ENCODE results near the gene SRSF4.

SRSF4 gene

GRCh38 chr1:29123887-29124365 lies 57.8 kb downstream of the SRSF4 start, which contains the start of gene TMEM200B:
TSS of gene TMEM200B (minus strand) at chr1:29123903. CDS start at chr1:29121828, 2,075 bp downstream.
- peak within 1 kb of the TSS; percentile 62 for H3K4me3 ChIP-seq (ENCODE audit: control insufficient read depth, low read depth, low read length)
- no peak for TF ChIP-seq CTCF (conservative IDR thresholded peaks at IDR 0.05; ENCODE audit: control insufficient read depth, insufficient read depth, low read depth, low read length)
- DNase-seq (ENCODE audit: low read depth), result no peak

DNA sequence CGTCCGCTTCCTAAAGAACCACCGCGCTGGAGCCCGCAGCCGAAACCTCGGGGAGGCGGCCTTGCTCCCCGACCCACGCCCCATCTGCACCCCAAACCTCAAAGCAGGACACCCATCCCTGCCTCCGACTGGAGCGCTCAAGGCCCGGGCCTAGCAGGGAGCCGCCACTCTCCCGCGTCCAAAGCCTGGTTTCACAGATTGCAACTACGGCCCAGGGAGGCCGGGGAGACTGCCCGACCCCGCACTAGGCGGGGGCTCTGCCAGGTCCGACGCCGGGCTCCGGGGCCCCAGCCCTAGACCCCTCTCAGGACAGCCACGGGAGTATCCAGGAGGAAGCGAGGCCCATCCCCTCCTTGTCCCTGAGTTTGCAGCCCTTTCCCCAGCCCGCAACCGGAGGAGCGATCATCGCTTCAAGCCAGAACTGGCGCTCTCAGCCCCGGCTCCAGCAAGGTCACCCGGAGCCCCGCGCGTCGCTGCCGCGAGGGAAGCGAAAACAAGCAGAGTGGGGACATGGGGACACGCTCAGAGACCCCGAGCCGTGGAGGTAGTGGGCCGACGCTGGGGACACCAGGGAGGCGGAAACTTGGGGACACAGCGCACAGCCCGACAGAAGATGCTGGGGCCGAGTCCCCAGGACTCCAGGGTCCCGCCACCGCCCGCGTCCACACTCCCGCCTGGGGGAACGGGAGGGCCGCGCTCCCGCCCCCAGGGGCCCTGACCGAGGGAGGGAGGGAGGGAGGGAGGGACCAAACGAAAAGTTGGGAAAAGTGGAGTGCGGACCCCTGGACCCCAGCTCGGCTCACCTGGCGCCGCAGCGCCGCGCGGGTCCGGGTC lies 58.4 kb downstream of the SRSF4 start:
- H3K4me3 ChIP-seq (ENCODE audit: control insufficient read depth, low read depth, low read length), result peak overlapping the region; percentile 62
- TF ChIP-seq CTCF (conservative IDR thresholded peaks at IDR 0.05; ENCODE audit: control insufficient read depth, insufficient read depth, low read depth, low read length), result no peak
- DNase-seq (ENCODE audit: low read depth), result peak; percentile 30

DNA sequence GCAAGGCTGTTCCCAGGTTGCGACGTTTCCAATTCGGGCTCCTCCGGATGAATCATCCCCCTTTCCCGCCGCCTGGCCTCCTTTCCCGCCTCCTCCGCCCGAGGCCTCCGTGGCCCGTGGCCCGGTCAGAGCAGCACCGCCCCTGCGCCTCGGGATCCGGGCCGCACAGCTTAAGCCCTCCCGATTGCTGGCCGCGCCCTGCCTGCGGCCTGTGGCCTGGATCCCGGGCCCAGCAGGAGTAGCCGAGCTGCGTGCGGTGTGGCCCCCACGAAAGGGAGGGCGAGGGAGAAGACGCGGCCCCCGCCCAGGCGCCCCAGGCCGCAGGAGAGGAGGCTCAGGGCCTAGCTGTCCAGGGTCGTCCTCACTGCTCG lies 59.0 kb downstream of the SRSF4 start:
- DNase-seq (ENCODE audit: low read depth), result peak; percentile 87
- no peak for TF ChIP-seq CTCF (conservative IDR thresholded peaks at IDR 0.05; ENCODE audit: control insufficient read depth, insufficient read depth, low read depth, low read length)
- H3K4me3 ChIP-seq (ENCODE audit: control insufficient read depth, low read depth, low read length), result peak overlapping the region; percentile 62

DNA sequence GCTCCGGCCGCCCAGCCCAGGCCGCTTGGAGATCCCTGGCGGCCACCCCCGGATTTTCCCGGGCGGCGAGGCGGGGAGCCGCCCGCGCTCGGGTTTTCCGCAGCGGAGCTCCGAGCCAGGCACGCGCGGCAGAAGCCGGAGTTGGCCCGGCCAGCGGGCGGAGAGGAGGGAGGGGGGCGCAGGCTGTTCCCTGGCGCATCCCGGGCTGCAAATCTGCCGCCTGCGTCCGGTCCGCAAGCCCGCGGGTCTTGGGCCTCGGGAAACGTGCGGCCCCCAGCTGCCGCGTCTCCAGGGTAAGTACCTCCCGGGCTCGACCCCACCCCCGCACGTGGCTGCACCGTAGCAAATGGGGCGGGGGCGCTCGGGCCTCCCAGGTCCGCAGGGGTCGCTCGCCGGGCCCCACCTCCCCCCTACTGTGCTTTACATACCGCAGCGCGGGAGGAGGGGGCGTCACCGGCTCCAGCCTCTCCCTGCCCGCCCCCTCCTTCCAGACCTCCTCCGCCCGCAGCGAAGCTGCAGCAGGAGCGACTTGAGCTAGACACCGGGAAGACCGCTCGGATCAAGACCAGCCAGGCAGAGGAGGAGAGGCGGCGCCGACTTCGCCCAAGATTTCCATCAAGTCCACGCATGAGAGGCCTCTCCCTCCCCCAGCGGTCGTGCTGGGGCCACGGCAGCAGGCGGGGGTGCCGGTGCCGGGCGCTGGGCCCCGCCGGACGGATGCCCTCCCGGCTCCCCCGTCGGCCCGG lies 59.6 kb downstream of the SRSF4 start:
- H3K4me3 ChIP-seq (ENCODE audit: control insufficient read depth, low read depth, low read length), result peak overlapping the region; percentile 62
- TF ChIP-seq CTCF (conservative IDR thresholded peaks at IDR 0.05; ENCODE audit: control insufficient read depth, insufficient read depth, low read depth, low read length), result no peak
- DNase-seq (ENCODE audit: low read depth), result peak; percentile 30

- peak overlapping the region; percentile 62 for H3K4me3 ChIP-seq (ENCODE audit: control insufficient read depth, low read depth, low read length)
- no peak for TF ChIP-seq CTCF (conservative IDR thresholded peaks at IDR 0.05; ENCODE audit: control insufficient read depth, insufficient read depth, low read depth, low read length)
- DNase-seq (ENCODE audit: low read depth), result no peak
These were observed 60.2 kb downstream of the SRSF4 start for GRCh38 chr1:29121516-29121935.

- DNase-seq (ENCODE audit: low read depth), result peak; percentile 49
- TF ChIP-seq CTCF (conservative IDR thresholded peaks at IDR 0.05; ENCODE audit: control insufficient read depth, insufficient read depth, low read depth, low read length), result peak; percentile 30
- no peak overlapping the region for H3K4me3 ChIP-seq (ENCODE audit: control insufficient read depth, low read depth, low read length)
These were observed 60.7 kb downstream of the SRSF4 start for GRCh38 chr1:29120947-29121485.

All from fibroblast of mammary gland (primary cell).